HEK293 (cell line): ENCODE data around the gene CPM.
"Not testable (repeated sequence)": the region's sequence is repeated elsewhere in the genome, so short reads cannot be mapped to it uniquely, and the experiment has no call there.

Source experiments
- CTCF ChIA-PET: fragments of 350-600 bp; formaldehyde crosslinking; extraction: SDS; loops from one replicate; lab custom pipeline; 2021; ENCODE audit warnings: antibody characterized with exemption; lab: Yijun Ruan, JAX
- POLR2A ChIA-PET: fragments of 300-600 bp; formaldehyde crosslinking; extraction: SDS; loops from one replicate; lab custom pipeline; 2020; ENCODE audit warnings: antibody characterized with exemption, inconsistent platforms; lab: Yijun Ruan, JAX
- H3K27ac ChIP-seq: fragments of 200-500 bp; sonication (Bioruptor generic); 2 replicates; pipeline ENCODE4 v1.5.1; 2014; ENCODE audit warnings: low read depth, low read length, control low read depth, inconsistent platforms; ENCODE audit errors: extremely low read depth
- H3K36me3 ChIP-seq, 2 experiments: fragments of 200-500 bp in 1 of 2; sonication (Bioruptor generic) in 1 of 2; 1 replicate in 1 of 2; 2 replicates in 1 of 2; pipeline ENCODE4 v1.5.1; 2014 to 2017; ENCODE audit warnings: inconsistent platforms in 2 of 2, low read length in 2 of 2; ENCODE audit not compliant: control insufficient read depth in 2 of 2, insufficient read depth in 1 of 2
- H3K4me1 ChIP-seq: fragments of 200-500 bp; sonication (Bioruptor generic); 2 replicates; pipeline ENCODE4 v1.5.1; 2014; ENCODE audit warnings: mild to moderate bottlenecking, low read length, inconsistent platforms; ENCODE audit not compliant: control insufficient read depth, insufficient read depth
- H3K4me3 ChIP-seq: 2 replicates; pipeline ENCODE4 v1.5.1; 2011; ENCODE audit warnings: low read depth, mild to moderate bottlenecking, control low read depth, low read length, moderate library complexity
- H3K9me3 ChIP-seq: fragments of 200-500 bp; sonication (Bioruptor generic); 2 replicates; pipeline ENCODE4 v1.5.1; 2014; ENCODE audit warnings: low read depth, low read length, inconsistent platforms; ENCODE audit not compliant: control insufficient read depth, insufficient read depth
- REST ChIP-seq: fragments of 450-650 bp; formaldehyde crosslinking; IDR thresholded peaks from 2 replicates; pipeline ENCODE4 v1.5.1; 2016; ENCODE audit warnings: missing biosample characterization, missing genetic modification characterization
- ZNF140 ChIP-seq: fragments of 450-650 bp; formaldehyde crosslinking; IDR thresholded peaks from 2 replicates; pipeline ENCODE4 v1.5.1; 2016; ENCODE audit warnings: missing biosample characterization, missing genetic modification characterization
- ZSCAN18 ChIP-seq: fragments of 450-650 bp; formaldehyde crosslinking; IDR thresholded peaks from 2 replicates; pipeline ENCODE4 v1.5.1; 2016; ENCODE audit warnings: missing biosample characterization, missing genetic modification characterization

Gene CPM

GRCh38 chr12:68803948-68804656 lies 128.9 kb downstream of the CPM start (continued):
- TF ChIP-seq REST (tag by site-specific recombination) (no peak), ZSCAN18 (tag by site-specific recombination) (no peak), ZNF140 (no peak)

- not testable (repeated sequence) for H3K9me3 ChIP-seq, H3K27ac ChIP-seq, H3K4me1 ChIP-seq, H3K4me3 ChIP-seq, H3K36me3 ChIP-seq
- POLR2A ChIA-PET: interaction anchor here (1.0 kb wide), 1 partner anchor 9 kb away, joined by 3 read pairs; no protein-coding TSS in a partner anchor
- CTCF ChIA-PET: interaction anchor here (0.6 kb wide), 1 partner anchor 654 kb away, joined by 4 read pairs; no protein-coding TSS in a partner anchor
Observed at GRCh38 chr12:68802911-68803651, 129.9 kb downstream of the CPM start.

- POLR2A ChIA-PET, H3K4me3 ChIP-seq, CTCF ChIA-PET, H3K36me3 ChIP-seq, H3K27ac ChIP-seq, H3K4me1 ChIP-seq, H3K9me3 ChIP-seq: not testable (repeated sequence)
Observed at GRCh38 chr12:68802372-68802745, 130.6 kb downstream of the CPM start.
